IMR-90 (cell line): ENCODE measurements around the gene PDF. TPM values are rescaled to one million over a fixed set of nuclear protein-coding genes. Genes with fewer than 3 reads are reported as not detected.

Experiments used
- ATAC-seq: fragments of 200-7000 bp; cut with Tn5 transposase; 2 replicates; pipeline ENCODE4 v1.9.1; 2020; ENCODE audit warnings: low read depth, mild to moderate bottlenecking, moderate library complexity
- BruUV-seq: library from RNA; stranded (reverse); fragments of 400-500 nt; replicated peaks from 2 replicates; lab custom pipeline; 2021; lab: Mats Ljungman, UMichigan
- CTCF ChIA-PET: fragments of 300-600 bp; formaldehyde crosslinking; extraction: SDS; loops from one replicate; lab custom pipeline; 2021; ENCODE audit warnings: antibody characterized with exemption; lab: Yijun Ruan, JAX
- POLR2A ChIA-PET: fragments of 300-600 bp; sonication (Branson Sonifier 250); formaldehyde crosslinking; loops from one replicate; lab custom pipeline; 2022; ENCODE audit warnings: antibody characterized with exemption; ENCODE audit not compliant: unreplicated experiment; lab: Charles Lee
- DNase-seq: peaks from one replicate; pipeline ENCODE4 v3.0.0; 2013
- H2AFZ ChIP-seq: replicated peaks from 2 replicates; pipeline ENCODE3; 2013; ENCODE audit warnings: low read length, mild to moderate bottlenecking; ENCODE audit not compliant: poor library complexity
- H2AK5ac ChIP-seq: 2 replicates; pipeline ENCODE4 v1.6.1; 2013; ENCODE audit warnings: low read depth, low read length, inconsistent platforms
- H2AK9ac ChIP-seq: replicated peaks from 2 replicates; pipeline ENCODE3; 2013; ENCODE audit warnings: mild to moderate bottlenecking, low read depth, low read length, moderate library complexity; ENCODE audit not compliant: poor library complexity
- H2BK120ac ChIP-seq: 2 replicates; pipeline ENCODE4 v1.6.1; 2013; ENCODE audit warnings: low read depth, low read length, inconsistent platforms
- H2BK15ac ChIP-seq: 3 replicates; pipeline ENCODE4 v1.6.1; 2013; ENCODE audit warnings: low read depth, low read length, inconsistent platforms
- H2BK20ac ChIP-seq: 2 replicates; pipeline ENCODE4 v1.6.1; 2013; ENCODE audit warnings: low read depth, mild to moderate bottlenecking, inconsistent platforms, low read length, moderate library complexity
- H2BK5ac ChIP-seq: 2 replicates; pipeline ENCODE4 v1.6.1; 2013; ENCODE audit warnings: mild to moderate bottlenecking, low read depth, low read length, inconsistent platforms; ENCODE audit not compliant: poor library complexity, severe bottlenecking
- H3K14ac ChIP-seq: replicated peaks from 2 replicates; pipeline ENCODE4 v1.6.1; 2013; ENCODE audit warnings: low read depth, low read length, inconsistent platforms
- H3K18ac ChIP-seq: 2 replicates; pipeline ENCODE4 v1.6.1; 2013; ENCODE audit warnings: low read depth, low read length, control low read depth
- H3K23ac ChIP-seq: 2 replicates; pipeline ENCODE4 v1.6.1; 2013; ENCODE audit warnings: low read depth, low read length, inconsistent platforms
- H3K27ac ChIP-seq: 2 replicates; pipeline ENCODE4 v1.5.1; 2013; ENCODE audit warnings: mild to moderate bottlenecking, control low read depth, low read length; ENCODE audit not compliant: insufficient read depth
- H3K27me3 ChIP-seq: 2 replicates; pipeline ENCODE4 v1.6.1; 2013; ENCODE audit warnings: low read length; ENCODE audit not compliant: control insufficient read depth, insufficient read depth
- H3K36me3 ChIP-seq: 2 replicates; pipeline ENCODE4 v1.6.1; 2013; ENCODE audit warnings: low read length, mixed read lengths; ENCODE audit not compliant: control insufficient read depth, insufficient read depth
- H3K4ac ChIP-seq: 2 replicates; pipeline ENCODE4 v1.6.1; 2013; ENCODE audit warnings: low read depth, low read length, inconsistent platforms
- H3K4me1 ChIP-seq: 2 replicates; pipeline ENCODE4 v1.6.1; 2013; ENCODE audit warnings: low read length, mixed read lengths; ENCODE audit not compliant: control insufficient read depth, insufficient read depth
- H3K4me2 ChIP-seq: 2 replicates; pipeline ENCODE4 v1.6.1; 2013; ENCODE audit warnings: low read depth, mild to moderate bottlenecking, control low read depth, low read length, moderate library complexity
- H3K4me3 ChIP-seq: 2 replicates; pipeline ENCODE4 v1.5.1; 2013; ENCODE audit warnings: low read depth, mild to moderate bottlenecking, control low read depth, low read length, moderate library complexity; ENCODE audit not compliant: insufficient read depth
- H3K56ac ChIP-seq: 2 replicates; pipeline ENCODE4 v1.6.1; 2013; ENCODE audit warnings: low read length, inconsistent platforms; ENCODE audit not compliant: insufficient read depth; ENCODE audit errors: extremely low read depth
- H3K79me1 ChIP-seq, 2 experiments: 2 replicates each; pipeline ENCODE4 v1.6.1; 2013; ENCODE audit warnings: low read length in 2 of 2, inconsistent platforms in 1 of 2, low read depth in 1 of 2
- H3K9ac ChIP-seq: 2 replicates; pipeline ENCODE4 v1.6.1; 2013; ENCODE audit warnings: low read depth, low read length, control low read depth
- H3K9me1 ChIP-seq: 2 replicates; pipeline ENCODE4 v1.6.1; 2013; ENCODE audit warnings: low read length, inconsistent platforms; ENCODE audit not compliant: insufficient read depth
- H3K9me3 ChIP-seq: 2 replicates; pipeline ENCODE4 v1.6.1; 2013; ENCODE audit warnings: low read length; ENCODE audit not compliant: control insufficient read depth, insufficient read depth
- H4K20me1 ChIP-seq: 2 replicates; pipeline ENCODE4 v1.6.1; 2013; ENCODE audit warnings: low read length, inconsistent platforms; ENCODE audit not compliant: insufficient read depth
- H4K5ac ChIP-seq: 2 replicates; pipeline ENCODE4 v1.6.1; 2013; ENCODE audit warnings: mild to moderate bottlenecking, low read depth, low read length, control low read depth
- H4K8ac ChIP-seq, 2 experiments: 2 replicates each; pipeline ENCODE4 v1.6.1; 2013; ENCODE audit warnings: low read depth in 2 of 2, low read length in 2 of 2, control low read depth in 1 of 2, inconsistent platforms in 1 of 2
- H4K91ac ChIP-seq: 2 replicates; pipeline ENCODE4 v1.6.1; 2013; ENCODE audit warnings: low read depth, low read length, inconsistent platforms; ENCODE audit not compliant: insufficient read depth
- BHLHE40 ChIP-seq: fragments of 150-350 bp; IDR thresholded peaks from 2 replicates; pipeline ENCODE4 v1.6.1; 2016; ENCODE audit warnings: mild to moderate bottlenecking, low read depth, low read length
- CEBPB ChIP-seq: IDR thresholded peaks from 2 replicates; pipeline ENCODE4 v1.6.1; 2012; ENCODE audit warnings: low read depth, low read length, improper control_type of control experiment
- CHD1 ChIP-seq: IDR thresholded peaks from 2 replicates; pipeline ENCODE4 v1.6.1; 2012; ENCODE audit warnings: low read depth, low read length, improper control_type of control experiment
- CTCF ChIP-seq: conservative IDR thresholded peaks from 2 replicates; pipeline ENCODE4 v1.5.1; 2012; ENCODE audit warnings: mild to moderate bottlenecking, low read depth, low read length, improper control_type of control experiment
- ELK1 ChIP-seq: fragments of 150-350 bp; IDR thresholded peaks from 2 replicates; pipeline ENCODE4 v1.6.1; 2016; ENCODE audit warnings: low read depth, mild to moderate bottlenecking, low read length, moderate library complexity, borderline replicate concordance
- FOS ChIP-seq: fragments of 150-350 bp; IDR thresholded peaks from 2 replicates; pipeline ENCODE4 v1.6.1; 2016; ENCODE audit warnings: low read depth, low read length
- MAFK ChIP-seq: IDR thresholded peaks from 2 replicates; pipeline ENCODE4 v1.6.1; 2012; ENCODE audit warnings: low read depth, low read length, improper control_type of control experiment
- MAZ ChIP-seq: IDR thresholded peaks from 2 replicates; pipeline ENCODE4 v1.6.1; 2012; ENCODE audit warnings: low read depth, mild to moderate bottlenecking, low read length, improper control_type of control experiment, moderate library complexity, borderline replicate concordance
- MXI1 ChIP-seq: IDR thresholded peaks from 2 replicates; pipeline ENCODE4 v1.6.1; 2012; ENCODE audit warnings: low read depth, mild to moderate bottlenecking, low read length, moderate library complexity, borderline replicate concordance
- NFE2L2 ChIP-seq: fragments of 150-350 bp; IDR thresholded peaks from 2 replicates; pipeline ENCODE4 v1.6.1; 2016; ENCODE audit warnings: low read depth, mild to moderate bottlenecking, low read length
- POLR2A ChIP-seq: IDR thresholded peaks from 2 replicates; pipeline ENCODE4 v1.6.1; 2012; ENCODE audit warnings: mild to moderate bottlenecking, low read depth, low read length
- RAD21 ChIP-seq: IDR thresholded peaks from 2 replicates; pipeline ENCODE4 v1.6.1; 2012; ENCODE audit warnings: low read length, improper control_type of control experiment
- RCOR1 ChIP-seq: IDR thresholded peaks from 2 replicates; pipeline ENCODE4 v1.6.1; 2012; ENCODE audit warnings: mild to moderate bottlenecking, low read length, improper control_type of control experiment; ENCODE audit not compliant: insufficient replicate concordance
- RFX5 ChIP-seq: IDR thresholded peaks from 2 replicates; pipeline ENCODE4 v1.8.0; 2012; ENCODE audit warnings: low read depth, mild to moderate bottlenecking, low read length, moderate library complexity
- SMC3 ChIP-seq: fragments of 150-350 bp; IDR thresholded peaks from 2 replicates; pipeline ENCODE4 v1.6.1; 2016; ENCODE audit warnings: low read depth, mild to moderate bottlenecking, antibody characterized with exemption, low read length, moderate library complexity
- WGBS, 2 experiments: methylation state at CpG; one replicate each; pipeline versions ENCODE4 v1.1.5 to v1.1.7; 2013; ENCODE audit warnings: missing lambda C conversion rate in 2 of 2; ENCODE audit not compliant: insufficient read length in 1 of 2; ENCODE audit errors: extremely low coverage in 2 of 2; 5-methylcytosine and 5-hydroxymethylcytosine counted together
- dilution Hi-C: fragments of 300-500 bp; cut with HindIII; formaldehyde crosslinking; loops from one replicate; pipeline ENCODE4 v1.14.3; 2018; ENCODE audit warnings: low sequenced_read_pairs; ENCODE audit not compliant: unreplicated experiment
- in situ Hi-C: fragments of 300-500 bp; cut with MboI; formaldehyde crosslinking; loops from 3 replicates; pipeline ENCODE4 v1.14.3; 2019; ENCODE audit warnings: low sequenced_read_pairs, inconsistent platforms, mixed read lengths
- intact Hi-C: fragments of 100-400 bp; cut with micrococcal nuclease; formaldehyde crosslinking; loops from 2 replicates; pipeline ENCODE4 v1.10.0; 2022
- polyA plus RNA-seq, 3 experiments: library from polyadenylated mRNA; depleted of rRNA; stranded (reverse); fragments of >200 nt; gene quantifications; 2 replicates each; pipeline ENCODE4 v1.2.3, GENCODE V29; 2012; ENCODE audit warnings: low replicate concordance in 1 of 3
- total RNA-seq: library from RNA; depleted of rRNA; stranded (reverse); fragments of >200 nt; gene quantifications from 2 replicates; pipeline ENCODE4 v1.2.3, GENCODE V29; 2012
- TF ChIP-seq, protein P1 (sequence below): fragments of 150-350 bp; IDR thresholded peaks from 2 replicates; pipeline ENCODE4 v1.6.1; 2017; ENCODE audit warnings: mild to moderate bottlenecking, antibody characterized with exemption, low read length, low read depth

The PDF gene
- total and polyA plus RNA-seq, 2 of the 4 experiments (the other 2 are of a cell fraction): 4.5 to 6.4 TPM

DNA sequence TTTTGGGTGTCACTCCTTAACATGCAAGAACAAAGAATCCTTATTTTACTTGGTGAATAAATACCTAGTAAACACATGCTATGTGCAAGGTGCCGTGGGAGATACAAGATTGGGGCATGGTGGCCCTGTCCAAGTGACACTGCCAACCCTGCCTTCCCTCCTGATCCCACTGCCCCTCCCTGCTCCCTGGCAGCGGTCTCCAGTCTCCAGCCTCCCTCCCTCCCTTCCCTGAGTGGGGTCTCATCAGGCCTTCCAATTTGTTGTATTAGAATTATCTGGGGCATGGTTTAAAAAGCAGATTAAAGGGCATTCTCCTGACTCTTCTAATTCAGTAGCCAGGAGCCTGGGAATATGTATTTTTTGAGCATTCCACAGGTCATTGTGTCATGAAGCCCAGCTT, 33.7 kb upstream of the PDF start:
- Histone ChIP-seq H2AK9ac (peak overlapping the region; percentile 40), H4K5ac (no peak overlapping the region), H4K91ac (no peak overlapping the region), H3K27me3 (no peaks in the 10 kb centered on the region), H3K36me3 (peaks cover 43% of the 10 kb centered on the region), H2BK5ac (no peak overlapping the region), H2BK15ac (no peak overlapping the region), H3K4ac (no peak overlapping the region), H3K27ac (no peak overlapping the region), H3K9me3 (no peaks in the 10 kb centered on the region), H3K9me1 (peaks cover 7% of the 10 kb centered on the region; the same call in 1 of the 2 replicates), H2AK5ac (no peak overlapping the region), H3K18ac (no peak overlapping the region), H3K14ac (no peak overlapping the region), H3K9ac (no peak overlapping the region), H2AFZ (no peak overlapping the region), H2BK20ac (no peak overlapping the region), H2BK120ac (no peak overlapping the region), H3K4me1 (no peaks in the 10 kb centered on the region; the same call in 1 of the 2 replicates), H3K4me2 (no peak overlapping the region), H3K79me1 (peaks cover 26 to 40% of the 10 kb centered on the region in 2 experiments), H3K56ac (no peak overlapping the region), H3K4me3 (no peak overlapping the region), H3K23ac (no peak overlapping the region), H4K8ac (no peak overlapping the region), H4K20me1 (no peaks in the 10 kb centered on the region)
- CTCF ChIA-PET: no interaction called here
- WGBS, 2 experiments: no CpG with 5 or more reads among the region's 2 CpGs
- POLR2A ChIA-PET: no interaction called here
- intact Hi-C loops: no loop called here
- DNase-seq (no peak), ATAC-seq (no peak)
- in situ Hi-C loops: no loop called here
- dilution Hi-C loops: no loop called here
- BruUV-seq: no TSS peak
- TF ChIP-seq CTCF (no peak), SMC3 (no peak), POLR2A (no peak), MAFK (no peak), RAD21 (no peak), RCOR1 (no peak), CEBPB (no peak), FOS (no peak), RFX5 (no peak), BHLHE40 (no peak), ELK1 (no peak), MXI1 (no peak), CHD1 (no peak), NFE2L2 (no peak), MAZ (no peak)
- TF ChIP-seq, protein P1, sequence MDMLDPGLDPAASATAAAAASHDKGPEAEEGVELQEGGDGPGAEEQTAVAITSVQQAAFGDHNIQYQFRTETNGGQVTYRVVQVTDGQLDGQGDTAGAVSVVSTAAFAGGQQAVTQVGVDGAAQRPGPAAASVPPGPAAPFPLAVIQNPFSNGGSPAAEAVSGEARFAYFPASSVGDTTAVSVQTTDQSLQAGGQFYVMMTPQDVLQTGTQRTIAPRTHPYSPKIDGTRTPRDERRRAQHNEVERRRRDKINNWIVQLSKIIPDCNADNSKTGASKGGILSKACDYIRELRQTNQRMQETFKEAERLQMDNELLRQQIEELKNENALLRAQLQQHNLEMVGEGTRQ: no peak
